Hepatocyte (in vitro differentiated cells): ENCODE results near the gene MB21D2. TPM values are rescaled to one million over a fixed set of nuclear protein-coding genes. Genes with fewer than 3 reads are reported as not detected.

Source experiments
- DNase-seq: peaks from one replicate; pipeline ENCODE4 v3.0.0-alpha.2; 2016; ENCODE audit warnings: low spot score
- H2AFZ ChIP-seq: fragments of 200-600 bp; sonication (generic); 2 replicates; pipeline ENCODE4 v1.6.0; 2016; ENCODE audit warnings: antibody characterized with exemption, mild to moderate bottlenecking
- H3K27ac ChIP-seq: fragments of 200-600 bp; sonication (generic); 2 replicates; pipeline ENCODE4 v1.5.1; 2016; ENCODE audit warnings: mild to moderate bottlenecking
- H3K27me3 ChIP-seq: fragments of 200-600 bp; sonication (generic); 2 replicates; pipeline ENCODE4 v1.6.1; 2016
- H3K36me3 ChIP-seq: fragments of 200-600 bp; sonication (generic); replicated peaks from 2 replicates; pipeline ENCODE4 v1.5.1; 2016; ENCODE audit warnings: low read depth; ENCODE audit not compliant: insufficient read depth
- H3K4me1 ChIP-seq: fragments of 200-600 bp; sonication (generic); 2 replicates; pipeline ENCODE4 v1.5.1; 2016; ENCODE audit warnings: mild to moderate bottlenecking, moderate library complexity; ENCODE audit not compliant: insufficient read depth
- H3K4me2 ChIP-seq: fragments of 200-600 bp; sonication (generic); 2 replicates; pipeline ENCODE4 v1.6.0; 2016
- H3K4me3 ChIP-seq: fragments of 200-600 bp; sonication (generic); 2 replicates; pipeline ENCODE4 v1.5.1; 2016; ENCODE audit warnings: mild to moderate bottlenecking
- H3K79me2 ChIP-seq: fragments of 200-600 bp; sonication (generic); 2 replicates; pipeline ENCODE4 v1.6.0; 2017; ENCODE audit warnings: mild to moderate bottlenecking
- H3K9me2 ChIP-seq: fragments of 200-600 bp; sonication (generic); replicated peaks from 2 replicates; pipeline ENCODE4 v1.6.0; 2017; ENCODE audit warnings: mild to moderate bottlenecking; ENCODE audit not compliant: insufficient read depth
- H3K9me3 ChIP-seq: fragments of 200-600 bp; sonication (generic); 2 replicates; pipeline ENCODE4 v1.5.1; 2016; ENCODE audit warnings: low read depth, mild to moderate bottlenecking
- H4K20me1 ChIP-seq: fragments of 200-600 bp; sonication (generic); 2 replicates; pipeline ENCODE4 v1.6.0; 2016; ENCODE audit warnings: mild to moderate bottlenecking; ENCODE audit not compliant: insufficient read depth, poor library complexity, severe bottlenecking
- EZH2 ChIP-seq: fragments of 200-600 bp; sonication (generic); IDR thresholded peaks from 2 replicates; pipeline ENCODE4 v1.6.1; 2016; ENCODE audit warnings: antibody characterized with exemption, mild to moderate bottlenecking, borderline replicate concordance
- EZH2phosphoT487 ChIP-seq: fragments of 200-600 bp; sonication (generic); IDR thresholded peaks from one replicate; pipeline ENCODE4 v1.6.1; 2018; ENCODE audit warnings: antibody characterized with exemption, mild to moderate bottlenecking, low read depth, moderate library complexity; ENCODE audit not compliant: unreplicated experiment, severe bottlenecking
- WGBS: methylation state at CpG from one replicate; pipeline ENCODE4 v1.1.6; 2016; ENCODE audit warnings: low lambda C conversion rate; ENCODE audit errors: missing lambda C conversion rate; 5-methylcytosine and 5-hydroxymethylcytosine counted together
- polyA plus RNA-seq: library from polyadenylated mRNA; unstranded; fragments of >200 nt; fragmentation: Nextera tagmentation; extraction: Ambion mirVana; gene quantifications from 2 replicates; pipeline ENCODE4 v1.2.1, GENCODE V29; 2016
- total RNA-seq: library from RNA; depleted of rRNA; stranded (reverse); fragments of >200 nt; gene quantifications from 2 replicates; pipeline ENCODE4 v1.2.3, GENCODE V29; 2014
- TF ChIP-seq, protein P1 (sequence below): fragments of 200-600 bp; sonication (generic); IDR thresholded peaks from 2 replicates; pipeline ENCODE4 v1.5.1; 2016; ENCODE audit warnings: antibody characterized with exemption, mild to moderate bottlenecking; ENCODE audit not compliant: poor library complexity

The MB21D2 gene
- total and polyA plus RNA-seq, 2 experiments from 2014 or later: 9.1 to 22.1 TPM

DNA sequence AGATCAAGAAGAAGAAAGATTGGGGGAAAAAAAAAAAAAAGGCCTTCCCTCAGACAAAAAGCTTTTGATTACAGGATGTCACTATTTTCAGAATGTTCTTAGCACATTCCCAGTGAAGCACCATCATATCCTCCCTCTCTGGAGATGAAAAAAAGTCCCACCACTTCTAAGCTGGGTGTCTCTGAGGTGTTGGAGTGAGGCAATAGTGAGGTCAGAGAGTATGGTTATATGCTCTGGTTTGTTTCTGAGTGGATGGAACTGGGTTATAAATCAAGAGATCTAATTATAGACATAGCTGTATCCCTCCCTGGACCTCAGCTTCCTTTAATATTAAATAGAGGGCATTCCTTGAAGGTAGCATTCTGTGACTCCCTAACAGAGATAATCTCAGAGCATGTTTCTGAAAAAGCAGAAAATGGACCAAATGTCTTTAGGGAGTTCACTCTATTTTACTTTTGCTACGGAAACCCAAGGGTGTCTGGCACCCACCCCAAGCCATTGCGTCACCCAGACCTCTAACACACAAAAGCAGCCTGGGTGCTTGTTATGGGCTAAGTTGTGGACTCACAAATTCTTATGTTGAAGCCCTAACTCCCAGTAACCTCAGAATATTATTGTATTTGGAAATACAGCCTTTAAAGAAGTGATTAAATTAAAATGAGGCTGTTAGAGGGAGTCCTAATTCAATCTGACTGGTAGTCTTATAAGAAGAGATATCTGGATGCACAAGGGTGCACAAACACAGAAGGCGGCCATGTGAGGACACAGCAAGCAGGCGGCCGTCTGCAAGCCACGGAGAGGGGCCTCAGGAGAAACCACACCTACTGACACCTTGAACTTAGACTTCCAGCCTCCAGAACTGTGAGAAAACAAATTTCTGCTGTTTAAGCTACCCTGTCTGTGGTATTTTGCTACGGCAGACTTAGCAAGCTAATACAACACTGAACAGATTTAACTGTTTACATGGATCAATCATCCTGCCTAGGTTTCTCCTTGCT lies 81.5 kb downstream of the MB21D2 start:
- H2AFZ ChIP-seq: no peak overlapping the region
- no peaks in the 10 kb centered on the region for H3K9me3 ChIP-seq
- no peaks in the 10 kb centered on the region for H3K9me2 ChIP-seq
- no peak overlapping the region for H3K4me2 ChIP-seq
- no peaks in the 10 kb centered on the region for H3K27me3 ChIP-seq
- TF ChIP-seq, protein P1, sequence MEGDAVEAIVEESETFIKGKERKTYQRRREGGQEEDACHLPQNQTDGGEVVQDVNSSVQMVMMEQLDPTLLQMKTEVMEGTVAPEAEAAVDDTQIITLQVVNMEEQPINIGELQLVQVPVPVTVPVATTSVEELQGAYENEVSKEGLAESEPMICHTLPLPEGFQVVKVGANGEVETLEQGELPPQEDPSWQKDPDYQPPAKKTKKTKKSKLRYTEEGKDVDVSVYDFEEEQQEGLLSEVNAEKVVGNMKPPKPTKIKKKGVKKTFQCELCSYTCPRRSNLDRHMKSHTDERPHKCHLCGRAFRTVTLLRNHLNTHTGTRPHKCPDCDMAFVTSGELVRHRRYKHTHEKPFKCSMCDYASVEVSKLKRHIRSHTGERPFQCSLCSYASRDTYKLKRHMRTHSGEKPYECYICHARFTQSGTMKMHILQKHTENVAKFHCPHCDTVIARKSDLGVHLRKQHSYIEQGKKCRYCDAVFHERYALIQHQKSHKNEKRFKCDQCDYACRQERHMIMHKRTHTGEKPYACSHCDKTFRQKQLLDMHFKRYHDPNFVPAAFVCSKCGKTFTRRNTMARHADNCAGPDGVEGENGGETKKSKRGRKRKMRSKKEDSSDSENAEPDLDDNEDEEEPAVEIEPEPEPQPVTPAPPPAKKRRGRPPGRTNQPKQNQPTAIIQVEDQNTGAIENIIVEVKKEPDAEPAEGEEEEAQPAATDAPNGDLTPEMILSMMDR: no peak
- TF ChIP-seq EZH2 (no peak), EZH2phosphoT487 (no peak)
- no peak for DNase-seq
- peaks cover 23% of the 10 kb centered on the region for H3K4me1 ChIP-seq
- H3K79me2 ChIP-seq: peaks cover 74% of the 10 kb centered on the region
- H4K20me1 ChIP-seq: no peaks in the 10 kb centered on the region
- 62% methylated on average over 7 of the region's 7 CpGs for WGBS
- no peak overlapping the region for H3K4me3 ChIP-seq
- peak overlapping the region; percentile 29 for H3K27ac ChIP-seq
- no peaks in the 10 kb centered on the region for H3K36me3 ChIP-seq

DNA sequence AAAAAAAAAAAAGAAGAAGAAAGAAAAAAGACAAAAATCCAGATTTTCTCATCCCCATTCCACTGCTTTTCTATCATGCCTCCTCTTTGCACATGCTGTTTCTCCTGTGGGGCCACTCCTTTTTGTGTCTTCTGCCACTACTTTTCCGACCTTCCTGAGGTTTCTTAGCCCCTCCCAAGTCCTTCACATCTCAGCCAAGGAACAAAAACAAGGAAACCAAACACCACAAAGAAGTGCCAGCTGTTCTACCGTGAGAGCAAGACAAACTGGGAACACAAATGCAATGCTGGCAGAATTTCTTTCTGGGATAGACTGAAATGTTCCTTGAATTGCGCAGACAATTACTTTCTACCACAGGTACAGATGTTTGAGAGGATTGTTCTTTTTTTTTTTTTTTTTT lies 83.2 kb downstream of the MB21D2 start:
- H3K9me2 ChIP-seq: no peaks in the 10 kb centered on the region
- H3K4me3 ChIP-seq: no peak overlapping the region
- no peak for DNase-seq
- H3K9me3 ChIP-seq: no peaks in the 10 kb centered on the region
- no peaks in the 10 kb centered on the region for H3K27me3 ChIP-seq
- peaks cover 71% of the 10 kb centered on the region for H3K79me2 ChIP-seq
- WGBS: 74% methylated on average over 3 of the region's 3 CpGs
- TF ChIP-seq, protein P1: no peak
- no peak for TF ChIP-seq EZH2
- no peak overlapping the region for H3K4me2 ChIP-seq
- H3K36me3 ChIP-seq: no peaks in the 10 kb centered on the region
- peaks cover 31% of the 10 kb centered on the region for H3K4me1 ChIP-seq
- no peak overlapping the region for H2AFZ ChIP-seq
- no peak overlapping the region for H3K27ac ChIP-seq
- no peaks in the 10 kb centered on the region for H4K20me1 ChIP-seq

DNA sequence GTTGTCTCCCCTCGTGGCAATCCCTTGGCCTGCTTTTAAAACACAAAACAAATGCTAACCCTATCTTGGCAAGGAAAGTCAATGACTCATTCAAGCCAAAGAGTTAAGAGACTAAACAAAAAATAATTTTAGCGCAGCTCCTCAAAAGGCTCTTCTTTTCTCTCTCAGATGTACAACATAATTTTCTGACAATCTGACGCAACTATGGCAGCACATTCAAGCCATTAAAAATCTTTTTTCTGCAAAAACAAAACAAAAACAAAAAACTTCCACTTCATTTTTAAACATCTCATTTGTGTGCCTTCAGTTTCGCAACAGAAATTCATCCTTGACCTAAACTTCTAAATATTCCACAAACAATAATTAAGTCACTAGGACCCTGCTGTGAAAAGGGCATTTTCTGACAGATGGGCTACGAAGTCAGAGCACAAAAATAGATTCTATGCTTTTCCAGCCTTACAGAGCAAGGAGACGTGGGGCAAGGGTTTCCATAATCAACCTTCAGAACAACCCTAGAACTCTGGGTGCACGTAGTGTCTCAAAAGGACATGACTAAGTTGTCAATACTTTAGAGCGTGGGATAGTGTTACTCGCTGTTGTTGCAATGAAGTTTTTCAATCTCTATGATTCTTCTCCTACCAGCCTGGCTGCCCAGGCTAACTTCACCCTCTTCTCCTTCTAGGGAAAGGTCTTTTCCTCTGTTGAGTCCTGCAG lies 84.3 kb downstream of the MB21D2 start:
- Histone ChIP-seq H3K27me3 (no peaks in the 10 kb centered on the region), H2AFZ (no peak overlapping the region), H3K79me2 (peaks cover 68% of the 10 kb centered on the region), H3K4me2 (peak overlapping the region; percentile 6), H3K36me3 (no peaks in the 10 kb centered on the region), H3K9me2 (no peaks in the 10 kb centered on the region), H4K20me1 (no peaks in the 10 kb centered on the region), H3K9me3 (no peaks in the 10 kb centered on the region), H3K4me1 (peaks cover 31% of the 10 kb centered on the region), H3K27ac (peak overlapping the region; percentile 11), H3K4me3 (no peak overlapping the region)
- TF ChIP-seq EZH2 (no peak), EZH2phosphoT487 (no peak)
- TF ChIP-seq, protein P1: no peak
- DNase-seq: no peak
- WGBS: 76% methylated on average over 9 of the region's 9 CpGs
